WTC11 (cell line): ENCODE results near the gene HSBP1L1.

Source experiments
- ESRRA ChIP-seq: sonication (generic); formaldehyde crosslinking; IDR thresholded peaks from 2 replicates; pipeline ENCODE4 v1.8.1; 2022; ENCODE audit warnings: mild to moderate bottlenecking, missing genetic modification reagents, borderline replicate concordance
- GABPB1 ChIP-seq: sonication (generic); formaldehyde crosslinking; IDR thresholded peaks from 2 replicates; pipeline ENCODE4 v1.8.1; 2023; ENCODE audit warnings: mild to moderate bottlenecking, missing genetic modification reagents
- KAT7 ChIP-seq: sonication (generic); formaldehyde crosslinking; IDR thresholded peaks from 2 replicates; pipeline ENCODE4 v1.8.1; 2023; ENCODE audit warnings: missing genetic modification reagents, mild to moderate bottlenecking, borderline replicate concordance
- NFYB ChIP-seq: sonication (generic); formaldehyde crosslinking; conservative IDR thresholded peaks from 2 replicates; pipeline ENCODE4 v1.8.0; 2022; ENCODE audit warnings: low read depth, missing genetic modification reagents
- NR1H2 ChIP-seq: sonication (generic); formaldehyde crosslinking; IDR thresholded peaks from 2 replicates; pipeline ENCODE4 v1.9.0; 2021; ENCODE audit warnings: mild to moderate bottlenecking, moderate library complexity, missing genetic modification reagents
- SP1 ChIP-seq: sonication (generic); formaldehyde crosslinking; conservative IDR thresholded peaks from 2 replicates; pipeline ENCODE4 v1.8.1; 2022; ENCODE audit warnings: missing genetic modification reagents
- TF ChIP-seq, protein P1 (sequence below): sonication (generic); formaldehyde crosslinking; IDR thresholded peaks from 2 replicates; pipeline ENCODE4 v1.8.1; 2022; ENCODE audit warnings: mild to moderate bottlenecking, moderate library complexity, missing genetic modification reagents
- TF ChIP-seq, protein P2 (sequence below): fragments of 200-600 bp; IDR thresholded peaks from 2 replicates; pipeline ENCODE4 v1.8.0; 2022; ENCODE audit warnings: antibody characterized with exemption
- TF ChIP-seq, protein P3 (sequence below): sonication (generic); formaldehyde crosslinking; IDR thresholded peaks from 2 replicates; pipeline ENCODE4 v1.8.0; 2022; ENCODE audit warnings: mild to moderate bottlenecking, missing genetic modification reagents
- TF ChIP-seq, protein P4 (sequence below): fragments of 250-450 bp; sonication (Bioruptor Pico); IDR thresholded peaks from 2 replicates; pipeline ENCODE4 v1.9.0; 2021; ENCODE audit warnings: mild to moderate bottlenecking
- TF ChIP-seq, protein P5 (sequence below): sonication (generic); formaldehyde crosslinking; IDR thresholded peaks from 2 replicates; pipeline ENCODE4 v1.8.1; 2023; ENCODE audit warnings: mild to moderate bottlenecking, missing genetic modification reagents, borderline replicate concordance

DNA sequence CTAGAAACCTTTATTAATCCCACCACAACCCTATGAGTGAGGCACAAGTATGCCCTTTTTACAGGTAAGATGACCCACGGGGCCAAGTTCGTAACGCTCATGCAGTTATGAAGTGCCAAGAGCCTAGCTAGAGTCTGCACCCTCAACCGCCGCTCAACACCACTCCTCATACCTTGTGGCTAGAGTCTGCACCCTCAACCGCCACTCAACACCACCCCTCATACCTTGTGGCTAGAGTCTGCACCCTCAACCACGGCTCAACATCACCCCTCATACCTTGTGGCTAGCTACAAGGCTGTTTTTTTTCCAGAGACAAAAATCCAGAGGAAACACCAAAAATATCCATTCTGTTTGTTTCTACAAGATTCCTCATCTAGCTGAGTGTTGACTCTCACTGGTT lies 19.4 kb downstream of the HSBP1L1 start:
- TF ChIP-seq, protein P1, sequence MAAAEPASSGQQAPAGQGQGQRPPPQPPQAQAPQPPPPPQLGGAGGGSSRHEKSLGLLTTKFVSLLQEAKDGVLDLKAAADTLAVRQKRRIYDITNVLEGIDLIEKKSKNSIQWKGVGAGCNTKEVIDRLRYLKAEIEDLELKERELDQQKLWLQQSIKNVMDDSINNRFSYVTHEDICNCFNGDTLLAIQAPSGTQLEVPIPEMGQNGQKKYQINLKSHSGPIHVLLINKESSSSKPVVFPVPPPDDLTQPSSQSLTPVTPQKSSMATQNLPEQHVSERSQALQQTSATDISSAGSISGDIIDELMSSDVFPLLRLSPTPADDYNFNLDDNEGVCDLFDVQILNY (CRISPR knock-in tag): no peak
- TF ChIP-seq GABPB1 (CRISPR knock-in tag) (no peak), SP1 (CRISPR knock-in tag) (no peak), ESRRA (CRISPR knock-in tag) (no peak), KAT7 (CRISPR knock-in tag) (no peak), NFYB (CRISPR knock-in tag) (no peak), NR1H2 (CRISPR knock-in tag) (no peak)
- TF ChIP-seq, protein P2, sequence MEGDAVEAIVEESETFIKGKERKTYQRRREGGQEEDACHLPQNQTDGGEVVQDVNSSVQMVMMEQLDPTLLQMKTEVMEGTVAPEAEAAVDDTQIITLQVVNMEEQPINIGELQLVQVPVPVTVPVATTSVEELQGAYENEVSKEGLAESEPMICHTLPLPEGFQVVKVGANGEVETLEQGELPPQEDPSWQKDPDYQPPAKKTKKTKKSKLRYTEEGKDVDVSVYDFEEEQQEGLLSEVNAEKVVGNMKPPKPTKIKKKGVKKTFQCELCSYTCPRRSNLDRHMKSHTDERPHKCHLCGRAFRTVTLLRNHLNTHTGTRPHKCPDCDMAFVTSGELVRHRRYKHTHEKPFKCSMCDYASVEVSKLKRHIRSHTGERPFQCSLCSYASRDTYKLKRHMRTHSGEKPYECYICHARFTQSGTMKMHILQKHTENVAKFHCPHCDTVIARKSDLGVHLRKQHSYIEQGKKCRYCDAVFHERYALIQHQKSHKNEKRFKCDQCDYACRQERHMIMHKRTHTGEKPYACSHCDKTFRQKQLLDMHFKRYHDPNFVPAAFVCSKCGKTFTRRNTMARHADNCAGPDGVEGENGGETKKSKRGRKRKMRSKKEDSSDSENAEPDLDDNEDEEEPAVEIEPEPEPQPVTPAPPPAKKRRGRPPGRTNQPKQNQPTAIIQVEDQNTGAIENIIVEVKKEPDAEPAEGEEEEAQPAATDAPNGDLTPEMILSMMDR: no peak
- TF ChIP-seq, protein P3, sequence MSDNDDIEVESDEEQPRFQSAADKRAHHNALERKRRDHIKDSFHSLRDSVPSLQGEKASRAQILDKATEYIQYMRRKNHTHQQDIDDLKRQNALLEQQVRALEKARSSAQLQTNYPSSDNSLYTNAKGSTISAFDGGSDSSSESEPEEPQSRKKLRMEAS (CRISPR knock-in tag): no peak
- TF ChIP-seq, protein P4, sequence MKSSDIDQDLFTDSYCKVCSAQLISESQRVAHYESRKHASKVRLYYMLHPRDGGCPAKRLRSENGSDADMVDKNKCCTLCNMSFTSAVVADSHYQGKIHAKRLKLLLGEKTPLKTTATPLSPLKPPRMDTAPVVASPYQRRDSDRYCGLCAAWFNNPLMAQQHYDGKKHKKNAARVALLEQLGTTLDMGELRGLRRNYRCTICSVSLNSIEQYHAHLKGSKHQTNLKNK (CRISPR knock-in tag): no peak
- TF ChIP-seq, protein P5, sequence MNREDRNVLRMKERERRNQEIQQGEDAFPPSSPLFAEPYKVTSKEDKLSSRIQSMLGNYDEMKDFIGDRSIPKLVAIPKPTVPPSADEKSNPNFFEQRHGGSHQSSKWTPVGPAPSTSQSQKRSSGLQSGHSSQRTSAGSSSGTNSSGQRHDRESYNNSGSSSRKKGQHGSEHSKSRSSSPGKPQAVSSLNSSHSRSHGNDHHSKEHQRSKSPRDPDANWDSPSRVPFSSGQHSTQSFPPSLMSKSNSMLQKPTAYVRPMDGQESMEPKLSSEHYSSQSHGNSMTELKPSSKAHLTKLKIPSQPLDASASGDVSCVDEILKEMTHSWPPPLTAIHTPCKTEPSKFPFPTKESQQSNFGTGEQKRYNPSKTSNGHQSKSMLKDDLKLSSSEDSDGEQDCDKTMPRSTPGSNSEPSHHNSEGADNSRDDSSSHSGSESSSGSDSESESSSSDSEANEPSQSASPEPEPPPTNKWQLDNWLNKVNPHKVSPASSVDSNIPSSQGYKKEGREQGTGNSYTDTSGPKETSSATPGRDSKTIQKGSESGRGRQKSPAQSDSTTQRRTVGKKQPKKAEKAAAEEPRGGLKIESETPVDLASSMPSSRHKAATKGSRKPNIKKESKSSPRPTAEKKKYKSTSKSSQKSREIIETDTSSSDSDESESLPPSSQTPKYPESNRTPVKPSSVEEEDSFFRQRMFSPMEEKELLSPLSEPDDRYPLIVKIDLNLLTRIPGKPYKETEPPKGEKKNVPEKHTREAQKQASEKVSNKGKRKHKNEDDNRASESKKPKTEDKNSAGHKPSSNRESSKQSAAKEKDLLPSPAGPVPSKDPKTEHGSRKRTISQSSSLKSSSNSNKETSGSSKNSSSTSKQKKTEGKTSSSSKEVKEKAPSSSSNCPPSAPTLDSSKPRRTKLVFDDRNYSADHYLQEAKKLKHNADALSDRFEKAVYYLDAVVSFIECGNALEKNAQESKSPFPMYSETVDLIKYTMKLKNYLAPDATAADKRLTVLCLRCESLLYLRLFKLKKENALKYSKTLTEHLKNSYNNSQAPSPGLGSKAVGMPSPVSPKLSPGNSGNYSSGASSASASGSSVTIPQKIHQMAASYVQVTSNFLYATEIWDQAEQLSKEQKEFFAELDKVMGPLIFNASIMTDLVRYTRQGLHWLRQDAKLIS: no peak
